Thyroid gland (tissue), 4 donors: ENCODE measurements around the gene SNX22. TPM values are rescaled to one million over a fixed set of nuclear protein-coding genes. Genes with fewer than 3 reads are reported as not detected.
A peak's percentile ranks its signal among the peaks of the same experiment; 100 is the strongest.

Experiments
- DNase-seq, 2 donors: peaks; one replicate each; pipeline ENCODE4 v3.0.0-alpha.2; 2019
- H3K27ac ChIP-seq, 3 donors: fragments of 200-600 bp; sonication (generic); 1 replicate in 2 of 3; 2 replicates in 1 of 3; pipeline ENCODE4 v1.5.1; 2016 to 2019; ENCODE audit warnings: mild to moderate bottlenecking in 1 of 3, moderate library complexity in 1 of 3
- H3K27me3 ChIP-seq: fragments of 200-600 bp; sonication (generic); one replicate; pipeline ENCODE4 v1.5.1; 2019
- H3K36me3 ChIP-seq, 2 donors: fragments of 200-600 bp; sonication (generic); one replicate each; pipeline ENCODE4 v1.5.1; 2016 to 2019
- H3K4me1 ChIP-seq, 2 donors: fragments of 200-600 bp; sonication (generic); one replicate each; pipeline ENCODE4 v1.5.1; 2017 to 2019
- H3K4me3 ChIP-seq, 3 donors: fragments of 200-600 bp; sonication (generic); replicated peaks in 1 of 3; 1 replicate in 2 of 3; 2 replicates in 1 of 3; pipeline ENCODE4 v1.5.1; 2016; ENCODE audit warnings: mild to moderate bottlenecking in 1 of 3
- H3K9me3 ChIP-seq: fragments of 200-600 bp; sonication (generic); one replicate; pipeline ENCODE4 v1.5.1; 2017
- CTCF ChIP-seq, 6 experiments: fragments of 200-600 bp in 3 of 6; fragments of 450-650 bp in 3 of 6; sonication (generic) in 3 of 6; IDR thresholded peaks; one replicate each; pipeline ENCODE4 v1.5.1; 2016 to 2019; ENCODE audit warnings: antibody characterized with exemption in 6 of 6, mild to moderate bottlenecking in 2 of 6, inconsistent platforms in 1 of 6, moderate library complexity in 1 of 6
- POLR2A ChIP-seq, 2 donors: fragments of 450-650 bp; IDR thresholded peaks; one replicate each; pipeline ENCODE4 v1.6.1; 2017; ENCODE audit warnings: antibody characterized with exemption in 2 of 2, mild to moderate bottlenecking in 2 of 2, moderate library complexity in 1 of 2
- WGBS, 2 donors: methylation state at CpG; one replicate each; pipeline ENCODE4 v1.1.5; 2017; 5-methylcytosine and 5-hydroxymethylcytosine counted together
- intact Hi-C: fragments of 100-400 bp; cut with DNase I; formaldehyde crosslinking; loops from one replicate; pipeline ENCODE4 v1.15.1; 2023
- total RNA-seq, 4 donors: library from RNA; depleted of rRNA; stranded (reverse); fragments of >200 nt; gene quantifications; one replicate each; pipeline ENCODE4 v1.2.3, GENCODE V29; 2016

Gene SNX22
- total RNA-seq, 4 donors from 2014 or later, result 102 to 241 (median 123) TPM

- Histone ChIP-seq H3K4me1 (peaks cover 25 to 42% of the 10 kb centered on the region in 2 donors), H3K27ac (peak overlapping the region; percentile 42 to 73 (median 68)), H3K4me3 (peak overlapping the region in 1 of 3 donors; percentile 1), H3K27me3 (no peaks in the 10 kb centered on the region), H3K9me3 (no peaks in the 10 kb centered on the region), H3K36me3 (peaks cover 25 to 26% of the 10 kb centered on the region in 2 donors)
- intact Hi-C loops, result loop anchor here (5.0 kb wide), 1 partner anchor 188 kb away; no protein-coding TSS in a partner anchor
- WGBS, 2 donors, result 50 to 52% methylated on average over 14 of the region's 14 CpGs
- no peak for TF ChIP-seq POLR2A (IDR thresholded peaks at IDR 0.05)
- TF ChIP-seq CTCF (IDR thresholded peaks at IDR 0.05), result peak in 1 of 6 experiments; percentile 2
- peak; percentile 44 to 51 for DNase-seq
Observed at GRCh38 chr15:64163659-64164362, 12.3 kb downstream of the SNX22 start.

- Histone ChIP-seq H3K9me3 (no peaks in the 10 kb centered on the region), H3K4me3 (no peak overlapping the region), H3K27ac (peak overlapping the region in 1 of 3 donors; percentile 42), H3K4me1 (peaks cover 23 to 35% of the 10 kb centered on the region in 2 donors), H3K27me3 (no peaks in the 10 kb centered on the region), H3K36me3 (peaks cover 18 to 19% of the 10 kb centered on the region in 2 donors)
- 83 to 93% methylated on average over 4 of the region's 4 CpGs for WGBS, 2 donors
- TF ChIP-seq POLR2A (IDR thresholded peaks at IDR 0.05) (no peak), CTCF (IDR thresholded peaks at IDR 0.05) (no peak)
- intact Hi-C loops, result loop anchor here (5.0 kb wide), 1 partner anchor 188 kb away; no protein-coding TSS in a partner anchor
- DNase-seq, result no peak
Observed at GRCh38 chr15:64164436-64164835, 12.9 kb downstream of the SNX22 start.

- 95 to 96% methylated on average over 5 of the region's 5 CpGs for WGBS, 2 donors
- intact Hi-C loops, result no loop called here
Observed at GRCh38 chr15:64166102-64166890, 14.8 kb downstream of the SNX22 start.

GRCh38 chr15:64180235-64180824, 28.8 kb downstream of the SNX22 start:
- TF ChIP-seq POLR2A (IDR thresholded peaks at IDR 0.05) (no peak), CTCF (IDR thresholded peaks at IDR 0.05) (no peak)
- Histone ChIP-seq H3K4me3 (no peak overlapping the region), H3K27ac (peak overlapping the region in 1 of 3 donors; percentile 28), H3K36me3 (no peaks in the 10 kb centered on the region), H3K27me3 (no peaks in the 10 kb centered on the region), H3K9me3 (no peaks in the 10 kb centered on the region), H3K4me1 (peaks cover 0 to 6% of the 10 kb centered on the region in 2 donors)
- DNase-seq, result peak; percentile 56 to 69
- intact Hi-C loops, result no loop called here
- 32 to 45% methylated on average over 8 of the region's 8 CpGs for WGBS, 2 donors

More at GRCh38 chr15:64166102-64166890, 14.8 kb downstream of the SNX22 start:
- Histone ChIP-seq H3K4me3 (no peak overlapping the region), H3K27me3 (no peaks in the 10 kb centered on the region), H3K27ac (no peak overlapping the region), H3K4me1 (peaks cover 8 to 17% of the 10 kb centered on the region in 2 donors), H3K9me3 (no peaks in the 10 kb centered on the region), H3K36me3 (peaks cover under 1 to 1% of the 10 kb centered on the region in 2 donors)
- no peak for DNase-seq
- TF ChIP-seq POLR2A (IDR thresholded peaks at IDR 0.05), result no peak

- Histone ChIP-seq H3K4me1 (peaks cover 0 to 6% of the 10 kb centered on the region in 2 donors), H3K36me3 (no peaks in the 10 kb centered on the region), H3K27ac (no peak overlapping the region), H3K4me3 (no peak overlapping the region), H3K9me3 (no peaks in the 10 kb centered on the region), H3K27me3 (no peaks in the 10 kb centered on the region)
- TF ChIP-seq CTCF (IDR thresholded peaks at IDR 0.05) (no peak), POLR2A (IDR thresholded peaks at IDR 0.05) (no peak)
- WGBS, 2 donors, result 83 to 95% methylated on average over 4 of the region's 4 CpGs
- DNase-seq, result no peak
- intact Hi-C loops, result no loop called here
Observed at GRCh38 chr15:64182859-64183370, 31.4 kb downstream of the SNX22 start.
